ENCODE data around the gene ST3GAL6.

Gene ST3GAL6

GRCh38 chr3:98797905-98798304 is 34.8 kb downstream of the ST3GAL6 start:
- H3K4me3 ChIP-seq (ENCODE audit: low read depth, low read length): no peak overlapping the region
- TF ChIP-seq, protein P1, sequence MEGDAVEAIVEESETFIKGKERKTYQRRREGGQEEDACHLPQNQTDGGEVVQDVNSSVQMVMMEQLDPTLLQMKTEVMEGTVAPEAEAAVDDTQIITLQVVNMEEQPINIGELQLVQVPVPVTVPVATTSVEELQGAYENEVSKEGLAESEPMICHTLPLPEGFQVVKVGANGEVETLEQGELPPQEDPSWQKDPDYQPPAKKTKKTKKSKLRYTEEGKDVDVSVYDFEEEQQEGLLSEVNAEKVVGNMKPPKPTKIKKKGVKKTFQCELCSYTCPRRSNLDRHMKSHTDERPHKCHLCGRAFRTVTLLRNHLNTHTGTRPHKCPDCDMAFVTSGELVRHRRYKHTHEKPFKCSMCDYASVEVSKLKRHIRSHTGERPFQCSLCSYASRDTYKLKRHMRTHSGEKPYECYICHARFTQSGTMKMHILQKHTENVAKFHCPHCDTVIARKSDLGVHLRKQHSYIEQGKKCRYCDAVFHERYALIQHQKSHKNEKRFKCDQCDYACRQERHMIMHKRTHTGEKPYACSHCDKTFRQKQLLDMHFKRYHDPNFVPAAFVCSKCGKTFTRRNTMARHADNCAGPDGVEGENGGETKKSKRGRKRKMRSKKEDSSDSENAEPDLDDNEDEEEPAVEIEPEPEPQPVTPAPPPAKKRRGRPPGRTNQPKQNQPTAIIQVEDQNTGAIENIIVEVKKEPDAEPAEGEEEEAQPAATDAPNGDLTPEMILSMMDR (IDR thresholded peaks at IDR 0.05; ENCODE audit: borderline replicate concordance, insufficient read depth, low read depth, low read length): no peak

DNA sequence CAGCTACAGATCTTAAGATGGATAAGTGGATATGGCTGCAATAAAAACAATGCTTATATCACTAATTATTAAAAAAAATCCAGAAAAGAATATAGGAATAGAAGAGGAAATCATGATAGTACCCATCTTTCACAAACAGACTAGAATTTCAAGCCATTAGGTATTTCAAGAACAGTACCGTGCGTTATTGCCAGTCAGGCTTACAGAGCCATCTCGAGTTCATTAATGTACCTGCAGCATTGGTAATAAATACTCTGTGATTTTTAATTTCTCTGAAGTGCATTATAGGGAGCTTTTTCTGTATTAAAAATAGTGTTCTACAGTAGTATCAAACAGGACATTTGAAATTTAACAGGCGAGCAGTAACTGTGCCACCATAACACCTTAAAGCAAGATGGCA is 35.7 kb downstream of the ST3GAL6 start:
- TF ChIP-seq, protein P1 (IDR thresholded peaks at IDR 0.05; ENCODE audit: borderline replicate concordance, insufficient read depth, low read depth, low read length): 0 out of 2 replicates have a peak, but pooled peaks have one; percentile 7
- H3K4me3 ChIP-seq (ENCODE audit: low read depth, low read length): no peak overlapping the region

DNA sequence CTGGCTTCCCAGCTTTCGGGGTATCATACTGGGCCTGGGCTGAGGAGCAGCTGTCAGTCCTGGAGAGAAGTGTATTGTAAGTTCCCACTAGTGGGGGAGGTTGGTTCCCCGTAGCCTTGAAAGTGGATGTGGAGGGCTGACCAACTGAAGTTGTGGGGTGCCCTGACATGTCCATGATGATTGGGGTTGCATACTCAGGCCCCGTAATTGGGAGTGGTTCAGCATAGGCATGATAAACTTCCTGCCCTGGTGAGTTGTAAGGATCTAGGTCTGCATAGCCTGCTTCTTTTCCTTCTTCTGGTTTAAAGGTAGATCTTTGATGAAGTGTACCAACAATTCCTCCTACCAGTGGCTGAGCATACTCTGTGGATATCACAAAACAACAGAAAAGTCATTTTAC is 36.3 kb downstream of the ST3GAL6 start:
- H3K4me3 ChIP-seq (ENCODE audit: low read depth, low read length): no peak overlapping the region
- TF ChIP-seq, protein P1 (IDR thresholded peaks at IDR 0.05; ENCODE audit: borderline replicate concordance, insufficient read depth, low read depth, low read length): no peak

- no peak overlapping the region for H3K4me3 ChIP-seq (ENCODE audit: low read depth, low read length)
- TF ChIP-seq, protein P1 (IDR thresholded peaks at IDR 0.05; ENCODE audit: borderline replicate concordance, insufficient read depth, low read depth, low read length): no peak
Observed at GRCh38 chr3:98800401-98800800, 37.3 kb downstream of the ST3GAL6 start.

- H3K4me3 ChIP-seq (ENCODE audit: low read depth, low read length): no peak overlapping the region
- TF ChIP-seq, protein P1 (IDR thresholded peaks at IDR 0.05; ENCODE audit: borderline replicate concordance, insufficient read depth, low read depth, low read length): 0 out of 2 replicates have a peak, but pooled peaks have one; percentile 8
Observed at GRCh38 chr3:98801043-98801747, 38.1 kb downstream of the ST3GAL6 start.

DNA sequence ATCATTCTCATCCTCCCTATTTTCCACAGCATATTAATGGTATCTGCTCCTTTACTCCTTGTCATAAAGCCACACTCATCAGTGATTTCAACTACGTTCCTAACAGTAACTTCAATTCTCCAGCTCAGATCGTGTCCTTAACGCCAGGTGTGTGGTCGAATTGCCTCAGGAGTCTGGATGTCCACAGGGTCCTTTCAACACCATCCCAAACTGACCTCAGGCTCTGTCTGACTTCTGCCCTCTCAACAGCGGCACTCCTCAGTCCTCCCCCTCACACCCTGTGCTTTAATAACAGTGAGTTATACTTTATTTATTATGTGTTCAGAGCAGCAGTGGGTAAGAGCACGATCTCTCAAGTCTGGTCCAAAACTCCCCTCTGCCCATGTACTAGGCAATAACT is 42.4 kb downstream of the ST3GAL6 start:
- H3K4me3 ChIP-seq (ENCODE audit: low read depth, low read length): no peak overlapping the region
- TF ChIP-seq, protein P1 (IDR thresholded peaks at IDR 0.05; ENCODE audit: borderline replicate concordance, insufficient read depth, low read depth, low read length): no peak

DNA sequence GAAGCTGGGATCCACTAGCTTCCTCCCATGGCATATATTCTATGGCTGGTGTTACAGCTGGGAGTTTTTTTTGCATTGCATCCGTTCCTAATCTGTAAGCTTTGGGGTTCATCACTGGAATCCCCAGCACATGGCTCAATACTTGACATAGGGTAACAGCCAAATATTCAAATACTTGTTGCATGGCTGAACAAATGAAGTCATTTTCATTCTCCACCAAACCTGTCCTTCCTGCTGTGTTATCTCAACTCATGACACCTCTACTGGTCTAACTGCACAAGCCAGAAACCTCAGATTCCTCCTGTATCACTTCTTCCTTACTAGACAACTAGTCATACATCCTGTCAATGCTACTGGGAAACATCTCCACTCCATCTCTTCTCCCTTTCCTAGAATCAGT is 43.4 kb downstream of the ST3GAL6 start:
- H3K4me3 ChIP-seq (ENCODE audit: low read depth, low read length): no peak overlapping the region
- TF ChIP-seq, protein P1 (IDR thresholded peaks at IDR 0.05; ENCODE audit: borderline replicate concordance, insufficient read depth, low read depth, low read length): no peak

Data from GM12875 (cell line).